ENCODE measurements around the gene CDH16. TPM values are rescaled to one million over a fixed set of nuclear protein-coding genes. Genes with fewer than 3 reads are reported as not detected.

The CDH16 gene
- total and polyA plus RNA-seq, 2 of the 13 experiments (the other 11 are each of a cell fraction or from before 2014, with no cell fraction given): 2.7 to 3.9 TPM

GRCh38 chr16:66934138-66934838, 15.6 kb upstream of the CDH16 start, which contains the start of gene CIAO2B (continued):
- TF ChIP-seq ZBTB40 (IDR thresholded peaks at IDR 0.05) (peak; percentile 63; the same call in 1 of the 2 replicates), ZBTB40 (CRISPR knock-in tag; IDR thresholded peaks at IDR 0.05) (peak; percentile 92), RCOR2 (CRISPR knock-in tag; IDR thresholded peaks at IDR 0.05) (peak; percentile 45; the same call in 1 of the 2 replicates), IRF2 (CRISPR knock-in tag; IDR thresholded peaks at IDR 0.05) (peak; percentile 95), ZNF569 (CRISPR knock-in tag; IDR thresholded peaks at IDR 0.05; ENCODE audit: borderline replicate concordance) (no peak), ATF2 (CRISPR knock-in tag; IDR thresholded peaks at IDR 0.05) (peak; percentile 87; the same call in 1 of the 2 replicates), ZFAT (CRISPR knock-in tag; conservative IDR thresholded peaks at IDR 0.05) (no peak; the same call in 1 of the 2 replicates), TAF15 (IDR thresholded peaks at IDR 0.05; ENCODE audit: low read depth, low read length, poor library complexity, severe bottlenecking) (peak; percentile 59), ZNF143 (CRISPR knock-in tag; IDR thresholded peaks at IDR 0.05) (peak; percentile 70), POGZ (CRISPR knock-in tag; IDR thresholded peaks at IDR 0.05) (peak; percentile 92), MED1 (CRISPR knock-in tag; IDR thresholded peaks at IDR 0.05) (peak; percentile 87)
- TF ChIP-seq, protein P1, sequence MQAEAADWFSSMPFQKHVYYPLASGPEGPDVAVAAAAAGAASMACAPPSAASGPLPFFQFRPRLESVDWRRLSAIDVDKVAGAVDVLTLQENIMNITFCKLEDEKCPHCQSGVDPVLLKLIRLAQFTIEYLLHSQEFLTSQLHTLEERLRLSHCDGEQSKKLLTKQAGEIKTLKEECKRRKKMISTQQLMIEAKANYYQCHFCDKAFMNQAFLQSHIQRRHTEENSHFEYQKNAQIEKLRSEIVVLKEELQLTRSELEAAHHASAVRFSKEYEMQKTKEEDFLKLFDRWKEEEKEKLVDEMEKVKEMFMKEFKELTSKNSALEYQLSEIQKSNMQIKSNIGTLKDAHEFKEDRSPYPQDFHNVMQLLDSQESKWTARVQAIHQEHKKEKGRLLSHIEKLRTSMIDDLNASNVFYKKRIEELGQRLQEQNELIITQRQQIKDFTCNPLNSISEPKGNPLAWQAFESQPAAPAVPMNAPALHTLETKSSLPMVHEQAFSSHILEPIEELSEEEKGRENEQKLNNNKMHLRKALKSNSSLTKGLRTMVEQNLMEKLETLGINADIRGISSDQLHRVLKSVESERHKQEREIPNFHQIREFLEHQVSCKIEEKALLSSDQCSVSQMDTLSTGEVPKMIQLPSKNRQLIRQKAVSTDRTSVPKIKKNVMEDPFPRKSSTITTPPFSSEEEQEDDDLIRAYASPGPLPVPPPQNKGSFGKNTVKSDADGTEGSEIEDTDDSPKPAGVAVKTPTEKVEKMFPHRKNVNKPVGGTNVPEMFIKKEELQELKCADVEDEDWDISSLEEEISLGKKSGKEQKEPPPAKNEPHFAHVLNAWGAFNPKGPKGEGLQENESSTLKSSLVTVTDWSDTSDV (CRISPR knock-in tag; IDR thresholded peaks at IDR 0.05): peak; percentile 51
- TF ChIP-seq, protein P2, sequence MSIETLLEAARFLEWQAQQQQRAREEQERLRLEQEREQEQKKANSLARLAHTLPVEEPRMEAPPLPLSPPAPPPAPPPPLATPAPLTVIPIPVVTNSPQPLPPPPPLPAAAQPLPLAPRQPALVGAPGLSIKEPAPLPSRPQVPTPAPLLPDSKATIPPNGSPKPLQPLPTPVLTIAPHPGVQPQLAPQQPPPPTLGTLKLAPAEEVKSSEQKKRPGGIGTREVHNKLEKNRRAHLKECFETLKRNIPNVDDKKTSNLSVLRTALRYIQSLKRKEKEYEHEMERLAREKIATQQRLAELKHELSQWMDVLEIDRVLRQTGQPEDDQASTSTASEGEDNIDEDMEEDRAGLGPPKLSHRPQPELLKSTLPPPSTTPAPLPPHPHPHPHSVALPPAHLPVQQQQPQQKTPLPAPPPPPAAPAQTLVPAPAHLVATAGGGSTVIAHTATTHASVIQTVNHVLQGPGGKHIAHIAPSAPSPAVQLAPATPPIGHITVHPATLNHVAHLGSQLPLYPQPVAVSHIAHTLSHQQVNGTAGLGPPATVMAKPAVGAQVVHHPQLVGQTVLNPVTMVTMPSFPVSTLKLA (IDR thresholded peaks at IDR 0.05): peak; percentile 53

Data from HepG2 (cell line).